Measurements from ENCODE around the gene CRELD1.

Gene CRELD1

DNA sequence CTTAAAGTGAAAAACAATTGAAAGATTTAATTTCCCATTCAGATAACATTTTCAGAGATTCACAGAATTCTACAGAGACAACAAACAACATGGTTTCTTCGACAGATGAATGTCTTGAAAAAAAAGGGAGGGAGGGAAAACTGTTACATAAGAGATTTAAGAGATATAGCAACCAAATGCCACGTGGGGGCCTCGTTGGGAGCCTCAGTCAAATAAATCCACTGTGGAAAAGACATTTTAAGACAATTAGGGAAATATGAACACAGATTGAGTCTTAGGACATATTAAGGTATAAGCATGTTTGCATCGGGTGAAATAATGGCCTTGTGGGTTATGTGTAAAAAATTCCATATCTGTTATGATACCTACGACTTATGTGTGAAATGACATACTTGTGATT is 23.6 kb downstream of the CRELD1 start:
- no peak for TF ChIP-seq EZH2 (optimal IDR thresholded peaks at IDR 0.05; ENCODE audit: low read depth, low read length)
- TF ChIP-seq EZH2phosphoT487 (IDR thresholded peaks at IDR 0.05; ENCODE audit: low read length): no peak
- no peaks in the 10 kb centered on the region for H3K9me2 ChIP-seq (replicated peaks; ENCODE audit: insufficient read depth, low read length)
- no peak for DNase-seq
- H3K4me1 ChIP-seq (ENCODE audit: low read length): no peaks in the 10 kb centered on the region
- H3F3A ChIP-seq (ENCODE audit: insufficient read depth, low read length): no peaks in the 10 kb centered on the region
- no peak overlapping the region for H3K4me3 ChIP-seq (ENCODE audit: low read length)
- no peak overlapping the region for H2AFZ ChIP-seq (ENCODE audit: low read length)
- no peak overlapping the region for H3K9ac ChIP-seq (ENCODE audit: low read length)
- no peak overlapping the region for H3K4me2 ChIP-seq (ENCODE audit: low read depth, low read length)
- no peaks in the 10 kb centered on the region for H4K20me1 ChIP-seq (ENCODE audit: insufficient read depth, low read length)
- H3K27me3 ChIP-seq (replicated peaks; ENCODE audit: insufficient read depth, low read length): no peaks in the 10 kb centered on the region
- no peak overlapping the region for H3K27ac ChIP-seq (ENCODE audit: low read length)
- no peaks in the 10 kb centered on the region for H3K36me3 ChIP-seq (replicated peaks; ENCODE audit: insufficient read depth, low read length)
- no peaks in the 10 kb centered on the region for H3K79me2 ChIP-seq (ENCODE audit: low read length)
- H3K9me3 ChIP-seq (replicated peaks; ENCODE audit: insufficient read depth, low read length): no peaks in the 10 kb centered on the region

DNA sequence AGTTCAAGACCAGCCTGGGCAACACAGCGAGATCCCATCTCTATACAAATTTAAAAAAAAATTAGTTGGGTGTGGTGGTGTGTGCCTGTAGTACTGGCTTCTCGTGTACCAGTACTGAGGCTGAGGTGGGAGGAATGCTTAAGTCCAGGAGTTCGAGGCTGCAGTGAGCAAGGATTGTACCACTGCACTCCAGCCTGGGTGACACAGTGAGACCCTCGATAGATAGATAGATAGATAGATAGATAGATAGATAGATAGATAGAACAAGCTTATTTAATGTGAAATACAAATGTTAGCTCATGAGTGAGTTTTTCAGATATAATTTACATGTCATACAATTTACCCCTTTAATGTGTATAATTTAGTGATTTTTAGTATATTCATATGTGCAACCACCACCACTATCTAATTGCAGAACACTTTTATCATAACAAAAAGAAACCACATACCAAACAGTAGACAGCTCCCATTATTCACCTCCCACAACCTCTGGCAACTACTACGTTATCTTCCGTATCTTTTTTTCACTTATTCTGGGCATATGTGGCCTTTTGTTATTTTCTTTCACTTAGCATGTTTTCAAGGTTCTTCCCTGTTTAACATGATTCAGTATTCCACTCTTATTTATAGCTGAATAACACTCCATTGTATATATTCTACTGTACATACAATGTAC is 31.7 kb downstream of the CRELD1 start:
- H3K27ac ChIP-seq (ENCODE audit: low read length): no peak overlapping the region
- no peaks in the 10 kb centered on the region for H3K9me3 ChIP-seq (replicated peaks; ENCODE audit: insufficient read depth, low read length)
- H3K4me3 ChIP-seq (ENCODE audit: low read length): no peak overlapping the region
- no peaks in the 10 kb centered on the region for H3K4me1 ChIP-seq (ENCODE audit: low read length)
- H3K27me3 ChIP-seq (replicated peaks; ENCODE audit: insufficient read depth, low read length): no peaks in the 10 kb centered on the region
- H2AFZ ChIP-seq (ENCODE audit: low read length): no peak overlapping the region
- H4K20me1 ChIP-seq (ENCODE audit: insufficient read depth, low read length): no peaks in the 10 kb centered on the region
- TF ChIP-seq, protein P1, sequence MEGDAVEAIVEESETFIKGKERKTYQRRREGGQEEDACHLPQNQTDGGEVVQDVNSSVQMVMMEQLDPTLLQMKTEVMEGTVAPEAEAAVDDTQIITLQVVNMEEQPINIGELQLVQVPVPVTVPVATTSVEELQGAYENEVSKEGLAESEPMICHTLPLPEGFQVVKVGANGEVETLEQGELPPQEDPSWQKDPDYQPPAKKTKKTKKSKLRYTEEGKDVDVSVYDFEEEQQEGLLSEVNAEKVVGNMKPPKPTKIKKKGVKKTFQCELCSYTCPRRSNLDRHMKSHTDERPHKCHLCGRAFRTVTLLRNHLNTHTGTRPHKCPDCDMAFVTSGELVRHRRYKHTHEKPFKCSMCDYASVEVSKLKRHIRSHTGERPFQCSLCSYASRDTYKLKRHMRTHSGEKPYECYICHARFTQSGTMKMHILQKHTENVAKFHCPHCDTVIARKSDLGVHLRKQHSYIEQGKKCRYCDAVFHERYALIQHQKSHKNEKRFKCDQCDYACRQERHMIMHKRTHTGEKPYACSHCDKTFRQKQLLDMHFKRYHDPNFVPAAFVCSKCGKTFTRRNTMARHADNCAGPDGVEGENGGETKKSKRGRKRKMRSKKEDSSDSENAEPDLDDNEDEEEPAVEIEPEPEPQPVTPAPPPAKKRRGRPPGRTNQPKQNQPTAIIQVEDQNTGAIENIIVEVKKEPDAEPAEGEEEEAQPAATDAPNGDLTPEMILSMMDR (IDR thresholded peaks at IDR 0.05; ENCODE audit: low read length): no peak
- TF ChIP-seq EZH2phosphoT487 (IDR thresholded peaks at IDR 0.05; ENCODE audit: low read length): no peak
- no peak for TF ChIP-seq EZH2 (optimal IDR thresholded peaks at IDR 0.05; ENCODE audit: low read depth, low read length)
- no peak overlapping the region for H3K4me2 ChIP-seq (ENCODE audit: low read depth, low read length)
- no peak overlapping the region for H3K9ac ChIP-seq (ENCODE audit: low read length)
- H3K79me2 ChIP-seq (ENCODE audit: low read length): no peaks in the 10 kb centered on the region
- H3K9me2 ChIP-seq (replicated peaks; ENCODE audit: insufficient read depth, low read length): no peaks in the 10 kb centered on the region
- no peak for DNase-seq
- no peaks in the 10 kb centered on the region for H3K36me3 ChIP-seq (replicated peaks; ENCODE audit: insufficient read depth, low read length)
- no peaks in the 10 kb centered on the region for H3F3A ChIP-seq (ENCODE audit: insufficient read depth, low read length)

DNA sequence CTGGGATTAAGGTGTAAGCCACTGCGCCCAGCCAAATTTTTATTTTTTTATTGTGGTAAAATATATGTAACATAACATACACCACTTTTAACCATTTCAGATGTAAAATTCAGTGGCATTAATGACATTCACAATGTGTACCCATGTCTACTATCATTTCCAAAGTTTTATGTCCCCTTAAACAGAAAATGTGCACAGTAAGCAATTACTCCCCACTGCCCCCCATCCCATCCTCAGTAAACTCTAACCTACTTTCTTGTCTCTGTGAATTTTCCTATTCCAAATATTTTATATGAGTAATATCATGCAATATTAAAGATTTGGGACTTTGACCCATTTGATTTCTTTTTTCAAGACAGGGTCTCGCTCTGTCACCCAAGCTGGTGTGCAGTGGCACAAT is 33.2 kb downstream of the CRELD1 start:
- no peaks in the 10 kb centered on the region for H3K79me2 ChIP-seq (ENCODE audit: low read length)
- H3K9me2 ChIP-seq (replicated peaks; ENCODE audit: insufficient read depth, low read length): no peaks in the 10 kb centered on the region
- H3F3A ChIP-seq (ENCODE audit: insufficient read depth, low read length): no peaks in the 10 kb centered on the region
- no peak overlapping the region for H2AFZ ChIP-seq (ENCODE audit: low read length)
- no peak overlapping the region for H3K27ac ChIP-seq (ENCODE audit: low read length)
- no peaks in the 10 kb centered on the region for H4K20me1 ChIP-seq (ENCODE audit: insufficient read depth, low read length)
- no peak overlapping the region for H3K9ac ChIP-seq (ENCODE audit: low read length)
- H3K4me1 ChIP-seq (ENCODE audit: low read length): no peaks in the 10 kb centered on the region
- no peak overlapping the region for H3K4me3 ChIP-seq (ENCODE audit: low read length)
- TF ChIP-seq EZH2phosphoT487 (IDR thresholded peaks at IDR 0.05; ENCODE audit: low read length) (no peak), EZH2 (optimal IDR thresholded peaks at IDR 0.05; ENCODE audit: low read depth, low read length) (no peak)
- TF ChIP-seq, protein P1 (IDR thresholded peaks at IDR 0.05; ENCODE audit: low read length): no peak
- H3K36me3 ChIP-seq (replicated peaks; ENCODE audit: insufficient read depth, low read length): no peaks in the 10 kb centered on the region
- H3K9me3 ChIP-seq (replicated peaks; ENCODE audit: insufficient read depth, low read length): no peaks in the 10 kb centered on the region
- H3K4me2 ChIP-seq (ENCODE audit: low read depth, low read length): no peak overlapping the region
- DNase-seq: no peak
- no peaks in the 10 kb centered on the region for H3K27me3 ChIP-seq (replicated peaks; ENCODE audit: insufficient read depth, low read length)

DNA sequence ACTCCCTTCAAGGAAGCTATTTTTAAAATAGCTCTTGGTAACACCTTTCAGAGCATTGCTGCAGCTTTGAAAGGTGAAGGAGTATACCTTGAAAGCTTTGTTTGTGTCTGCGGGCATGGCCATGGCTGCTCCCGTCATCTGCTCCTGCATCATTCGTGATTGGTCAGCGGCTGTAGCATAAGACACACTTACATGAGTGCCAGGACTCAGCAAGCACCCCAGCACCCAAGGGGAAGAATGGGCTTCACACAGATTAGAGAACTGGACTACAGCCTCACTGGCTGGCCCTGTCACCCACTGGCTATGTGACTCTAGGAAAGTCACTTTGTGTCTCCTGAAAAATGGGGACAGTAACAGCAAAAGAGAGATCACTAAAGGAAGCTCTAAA is 36.0 kb downstream of the CRELD1 start:
- no peak for DNase-seq
- Histone ChIP-seq H3K27me3 (replicated peaks; ENCODE audit: insufficient read depth, low read length) (no peaks in the 10 kb centered on the region), H3K36me3 (replicated peaks; ENCODE audit: insufficient read depth, low read length) (no peaks in the 10 kb centered on the region), H3K27ac (ENCODE audit: low read length) (no peak overlapping the region), H3K4me1 (ENCODE audit: low read length) (no peaks in the 10 kb centered on the region), H3F3A (ENCODE audit: insufficient read depth, low read length) (no peaks in the 10 kb centered on the region), H3K9ac (ENCODE audit: low read length) (no peak overlapping the region), H3K9me3 (replicated peaks; ENCODE audit: insufficient read depth, low read length) (no peaks in the 10 kb centered on the region), H3K79me2 (ENCODE audit: low read length) (no peaks in the 10 kb centered on the region), H3K4me3 (ENCODE audit: low read length) (no peak overlapping the region), H2AFZ (ENCODE audit: low read length) (no peak overlapping the region), H3K9me2 (replicated peaks; ENCODE audit: insufficient read depth, low read length) (no peaks in the 10 kb centered on the region), H4K20me1 (ENCODE audit: insufficient read depth, low read length) (no peaks in the 10 kb centered on the region), H3K4me2 (ENCODE audit: low read depth, low read length) (no peak overlapping the region)
- TF ChIP-seq, protein P1 (IDR thresholded peaks at IDR 0.05; ENCODE audit: low read length): no peak
- TF ChIP-seq EZH2 (optimal IDR thresholded peaks at IDR 0.05; ENCODE audit: low read depth, low read length) (no peak), EZH2phosphoT487 (IDR thresholded peaks at IDR 0.05; ENCODE audit: low read length) (no peak)

All from MM.1S (cell line).